Measurements from ENCODE around the gene DPH6.

Gene DPH6

DNA sequence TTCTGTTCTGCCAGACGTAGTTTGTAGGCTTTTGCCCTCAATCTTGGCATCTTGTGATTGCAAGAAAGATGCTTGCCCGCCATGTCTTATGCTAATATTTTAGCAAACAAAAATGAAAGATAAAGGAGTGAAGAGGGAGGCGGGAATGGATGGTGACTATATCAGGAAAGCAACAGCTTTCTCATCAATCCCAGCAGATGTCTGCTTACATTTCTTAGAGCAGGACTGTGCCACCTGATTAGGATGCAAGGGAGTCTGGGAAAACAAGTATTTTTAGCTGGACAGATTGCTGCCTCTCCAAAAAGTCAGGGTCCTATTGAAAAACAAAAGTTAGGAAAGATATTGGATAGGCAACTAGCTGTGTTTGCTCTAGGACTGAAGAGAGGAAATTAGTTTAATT, 34.6 kb upstream of the DPH6 start:
- ATAC-seq, result no peak
- TF ChIP-seq SNAI2 (CRISPR knock-in tag; IDR thresholded peaks at IDR 0.05) (no peak), RARB (CRISPR knock-in tag; IDR thresholded peaks at IDR 0.05) (no peak), ZFP30 (CRISPR knock-in tag; IDR thresholded peaks at IDR 0.05) (no peak), ZNF70 (CRISPR knock-in tag; IDR thresholded peaks at IDR 0.05) (no peak), BACH2 (CRISPR knock-in tag; IDR thresholded peaks at IDR 0.05; ENCODE audit: borderline replicate concordance) (no peak), ZC3H10 (CRISPR knock-in tag; IDR thresholded peaks at IDR 0.05) (no peak), ARNTL (CRISPR knock-in tag; IDR thresholded peaks at IDR 0.05; ENCODE audit: borderline replicate concordance, low read depth) (no peak), OSR1 (CRISPR knock-in tag; IDR thresholded peaks at IDR 0.05) (no peak), GLIS3 (CRISPR knock-in tag; IDR thresholded peaks at IDR 0.05) (no peak)

DNA sequence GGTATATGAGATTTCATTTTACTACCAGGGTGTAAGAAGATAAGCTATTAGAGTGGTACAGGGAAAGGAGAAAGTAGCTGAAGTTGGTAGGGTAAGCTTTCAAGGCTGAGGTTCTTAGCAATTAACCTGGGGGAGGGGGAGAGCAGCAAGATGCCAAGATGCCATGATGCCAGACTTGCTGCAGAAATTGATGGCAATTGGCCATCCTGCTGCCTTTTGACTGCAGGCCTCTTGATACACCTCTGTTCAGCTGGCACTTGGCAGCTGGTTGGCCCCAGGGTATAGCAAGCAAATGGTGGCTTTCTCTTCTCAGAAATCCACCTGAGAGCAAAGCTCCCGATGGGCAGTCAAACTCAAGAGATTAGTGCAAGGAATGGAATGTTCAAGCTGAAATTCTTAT, 21.4 kb upstream of the DPH6 start:
- TF ChIP-seq GLIS3 (CRISPR knock-in tag; IDR thresholded peaks at IDR 0.05) (no peak), ZFP3 (CRISPR knock-in tag; IDR thresholded peaks at IDR 0.05) (no peak), ARNTL (CRISPR knock-in tag; IDR thresholded peaks at IDR 0.05; ENCODE audit: borderline replicate concordance, low read depth) (no peak), RARB (CRISPR knock-in tag; IDR thresholded peaks at IDR 0.05) (no peak), SNAI2 (CRISPR knock-in tag; IDR thresholded peaks at IDR 0.05) (no peak), ZC3H10 (CRISPR knock-in tag; IDR thresholded peaks at IDR 0.05) (no peak), OSR1 (CRISPR knock-in tag; IDR thresholded peaks at IDR 0.05) (no peak), PPARA (CRISPR knock-in tag; IDR thresholded peaks at IDR 0.05; ENCODE audit: borderline replicate concordance) (no peak), ZNF565 (CRISPR knock-in tag; conservative IDR thresholded peaks at IDR 0.05; ENCODE audit: low read depth) (no peak), ESRRG (CRISPR knock-in tag; IDR thresholded peaks at IDR 0.05) (no peak)
- TF ChIP-seq, protein P1, sequence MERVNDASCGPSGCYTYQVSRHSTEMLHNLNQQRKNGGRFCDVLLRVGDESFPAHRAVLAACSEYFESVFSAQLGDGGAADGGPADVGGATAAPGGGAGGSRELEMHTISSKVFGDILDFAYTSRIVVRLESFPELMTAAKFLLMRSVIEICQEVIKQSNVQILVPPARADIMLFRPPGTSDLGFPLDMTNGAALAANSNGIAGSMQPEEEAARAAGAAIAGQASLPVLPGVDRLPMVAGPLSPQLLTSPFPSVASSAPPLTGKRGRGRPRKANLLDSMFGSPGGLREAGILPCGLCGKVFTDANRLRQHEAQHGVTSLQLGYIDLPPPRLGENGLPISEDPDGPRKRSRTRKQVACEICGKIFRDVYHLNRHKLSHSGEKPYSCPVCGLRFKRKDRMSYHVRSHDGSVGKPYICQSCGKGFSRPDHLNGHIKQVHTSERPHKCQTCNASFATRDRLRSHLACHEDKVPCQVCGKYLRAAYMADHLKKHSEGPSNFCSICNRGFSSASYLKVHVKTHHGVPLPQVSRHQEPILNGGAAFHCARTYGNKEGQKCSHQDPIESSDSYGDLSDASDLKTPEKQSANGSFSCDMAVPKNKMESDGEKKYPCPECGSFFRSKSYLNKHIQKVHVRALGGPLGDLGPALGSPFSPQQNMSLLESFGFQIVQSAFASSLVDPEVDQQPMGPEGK (CRISPR knock-in tag; IDR thresholded peaks at IDR 0.05; ENCODE audit: borderline replicate concordance), result no peak
- TF ChIP-seq, protein P2, sequence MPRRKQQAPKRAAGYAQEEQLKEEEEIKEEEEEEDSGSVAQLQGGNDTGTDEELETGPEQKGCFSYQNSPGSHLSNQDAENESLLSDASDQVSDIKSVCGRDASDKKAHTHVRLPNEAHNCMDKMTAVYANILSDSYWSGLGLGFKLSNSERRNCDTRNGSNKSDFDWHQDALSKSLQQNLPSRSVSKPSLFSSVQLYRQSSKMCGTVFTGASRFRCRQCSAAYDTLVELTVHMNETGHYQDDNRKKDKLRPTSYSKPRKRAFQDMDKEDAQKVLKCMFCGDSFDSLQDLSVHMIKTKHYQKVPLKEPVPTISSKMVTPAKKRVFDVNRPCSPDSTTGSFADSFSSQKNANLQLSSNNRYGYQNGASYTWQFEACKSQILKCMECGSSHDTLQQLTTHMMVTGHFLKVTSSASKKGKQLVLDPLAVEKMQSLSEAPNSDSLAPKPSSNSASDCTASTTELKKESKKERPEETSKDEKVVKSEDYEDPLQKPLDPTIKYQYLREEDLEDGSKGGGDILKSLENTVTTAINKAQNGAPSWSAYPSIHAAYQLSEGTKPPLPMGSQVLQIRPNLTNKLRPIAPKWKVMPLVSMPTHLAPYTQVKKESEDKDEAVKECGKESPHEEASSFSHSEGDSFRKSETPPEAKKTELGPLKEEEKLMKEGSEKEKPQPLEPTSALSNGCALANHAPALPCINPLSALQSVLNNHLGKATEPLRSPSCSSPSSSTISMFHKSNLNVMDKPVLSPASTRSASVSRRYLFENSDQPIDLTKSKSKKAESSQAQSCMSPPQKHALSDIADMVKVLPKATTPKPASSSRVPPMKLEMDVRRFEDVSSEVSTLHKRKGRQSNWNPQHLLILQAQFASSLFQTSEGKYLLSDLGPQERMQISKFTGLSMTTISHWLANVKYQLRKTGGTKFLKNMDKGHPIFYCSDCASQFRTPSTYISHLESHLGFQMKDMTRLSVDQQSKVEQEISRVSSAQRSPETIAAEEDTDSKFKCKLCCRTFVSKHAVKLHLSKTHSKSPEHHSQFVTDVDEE (CRISPR knock-in tag; IDR thresholded peaks at IDR 0.05), result no peak
- TF ChIP-seq, protein P3, sequence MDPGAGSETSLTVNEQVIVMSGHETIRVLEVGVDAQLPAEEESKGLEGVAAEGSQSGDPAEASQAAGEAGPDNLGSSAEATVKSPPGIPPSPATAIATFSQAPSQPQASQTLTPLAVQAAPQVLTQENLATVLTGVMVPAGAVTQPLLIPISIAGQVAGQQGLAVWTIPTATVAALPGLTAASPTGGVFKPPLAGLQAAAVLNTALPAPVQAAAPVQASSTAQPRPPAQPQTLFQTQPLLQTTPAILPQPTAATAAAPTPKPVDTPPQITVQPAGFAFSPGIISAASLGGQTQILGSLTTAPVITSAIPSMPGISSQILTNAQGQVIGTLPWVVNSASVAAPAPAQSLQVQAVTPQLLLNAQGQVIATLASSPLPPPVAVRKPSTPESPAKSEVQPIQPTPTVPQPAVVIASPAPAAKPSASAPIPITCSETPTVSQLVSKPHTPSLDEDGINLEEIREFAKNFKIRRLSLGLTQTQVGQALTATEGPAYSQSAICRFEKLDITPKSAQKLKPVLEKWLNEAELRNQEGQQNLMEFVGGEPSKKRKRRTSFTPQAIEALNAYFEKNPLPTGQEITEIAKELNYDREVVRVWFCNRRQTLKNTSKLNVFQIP (CRISPR knock-in tag; IDR thresholded peaks at IDR 0.05; ENCODE audit: borderline replicate concordance, low read depth), result no peak
- TF ChIP-seq, protein P4, sequence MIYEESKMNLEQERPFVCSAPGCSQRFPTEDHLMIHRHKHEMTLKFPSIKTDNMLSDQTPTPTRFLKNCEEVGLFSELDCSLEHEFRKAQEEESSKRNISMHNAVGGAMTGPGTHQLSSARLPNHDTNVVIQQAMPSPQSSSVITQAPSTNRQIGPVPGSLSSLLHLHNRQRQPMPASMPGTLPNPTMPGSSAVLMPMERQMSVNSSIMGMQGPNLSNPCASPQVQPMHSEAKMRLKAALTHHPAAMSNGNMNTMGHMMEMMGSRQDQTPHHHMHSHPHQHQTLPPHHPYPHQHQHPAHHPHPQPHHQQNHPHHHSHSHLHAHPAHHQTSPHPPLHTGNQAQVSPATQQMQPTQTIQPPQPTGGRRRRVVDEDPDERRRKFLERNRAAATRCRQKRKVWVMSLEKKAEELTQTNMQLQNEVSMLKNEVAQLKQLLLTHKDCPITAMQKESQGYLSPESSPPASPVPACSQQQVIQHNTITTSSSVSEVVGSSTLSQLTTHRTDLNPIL (CRISPR knock-in tag; IDR thresholded peaks at IDR 0.05; ENCODE audit: low read depth), result no peak
- no peak for ATAC-seq

DNA sequence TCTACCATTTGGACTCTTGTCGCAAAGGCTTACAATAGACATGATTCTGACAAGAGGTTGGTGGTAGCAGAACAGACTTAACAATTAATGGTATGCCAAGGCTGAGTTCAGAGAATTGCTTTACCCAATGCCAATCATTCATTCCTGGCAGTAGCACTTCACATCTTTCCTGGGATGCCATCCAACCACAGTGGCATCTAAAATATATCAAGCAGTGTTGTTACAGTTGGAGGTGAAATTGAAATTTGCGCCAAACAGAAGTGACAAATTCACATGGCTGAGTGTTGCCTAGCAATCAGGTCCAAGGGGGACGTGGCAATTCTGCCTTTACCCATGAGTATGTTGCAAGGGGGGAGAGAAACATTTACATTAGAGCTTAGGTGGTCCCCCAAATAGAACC, 21.0 kb upstream of the DPH6 start:
- TF ChIP-seq ZNF8 (CRISPR knock-in tag; IDR thresholded peaks at IDR 0.05) (no peak), ISL1 (CRISPR knock-in tag; IDR thresholded peaks at IDR 0.05) (no peak), ARNTL (CRISPR knock-in tag; IDR thresholded peaks at IDR 0.05; ENCODE audit: borderline replicate concordance, low read depth) (no peak), ESRRG (CRISPR knock-in tag; IDR thresholded peaks at IDR 0.05) (no peak), ZFP3 (CRISPR knock-in tag; IDR thresholded peaks at IDR 0.05) (no peak), ZNF70 (CRISPR knock-in tag; IDR thresholded peaks at IDR 0.05) (no peak), CSDC2 (CRISPR knock-in tag; IDR thresholded peaks at IDR 0.05) (no peak), SNAI2 (CRISPR knock-in tag; IDR thresholded peaks at IDR 0.05) (no peak), PPARA (CRISPR knock-in tag; IDR thresholded peaks at IDR 0.05; ENCODE audit: borderline replicate concordance) (no peak), TOX (CRISPR knock-in tag; IDR thresholded peaks at IDR 0.05; ENCODE audit: borderline replicate concordance) (no peak), OSR1 (CRISPR knock-in tag; IDR thresholded peaks at IDR 0.05) (no peak)
- TF ChIP-seq, protein P4 (CRISPR knock-in tag; IDR thresholded peaks at IDR 0.05; ENCODE audit: low read depth), result no peak
- TF ChIP-seq, protein P2 (CRISPR knock-in tag; IDR thresholded peaks at IDR 0.05), result no peak
- TF ChIP-seq, protein P5, sequence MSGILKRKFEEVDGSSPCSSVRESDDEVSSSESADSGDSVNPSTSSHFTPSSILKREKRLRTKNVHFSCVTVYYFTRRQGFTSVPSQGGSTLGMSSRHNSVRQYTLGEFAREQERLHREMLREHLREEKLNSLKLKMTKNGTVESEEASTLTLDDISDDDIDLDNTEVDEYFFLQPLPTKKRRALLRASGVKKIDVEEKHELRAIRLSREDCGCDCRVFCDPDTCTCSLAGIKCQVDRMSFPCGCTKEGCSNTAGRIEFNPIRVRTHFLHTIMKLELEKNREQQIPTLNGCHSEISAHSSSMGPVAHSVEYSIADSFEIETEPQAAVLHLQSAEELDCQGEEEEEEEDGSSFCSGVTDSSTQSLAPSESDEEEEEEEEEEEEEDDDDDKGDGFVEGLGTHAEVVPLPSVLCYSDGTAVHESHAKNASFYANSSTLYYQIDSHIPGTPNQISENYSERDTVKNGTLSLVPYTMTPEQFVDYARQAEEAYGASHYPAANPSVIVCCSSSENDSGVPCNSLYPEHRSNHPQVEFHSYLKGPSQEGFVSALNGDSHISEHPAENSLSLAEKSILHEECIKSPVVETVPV (CRISPR knock-in tag; IDR thresholded peaks at IDR 0.05), result no peak
- ATAC-seq, result no peak
